BE2C (cell line): ENCODE results near the gene EPN3. TPM values are rescaled to one million over a fixed set of nuclear protein-coding genes. Genes with fewer than 3 reads are reported as not detected.

Experiments
- DNase-seq: peaks from one replicate; pipeline ENCODE4 v3.0.0-alpha.2; 2020
- H3K27me3 ChIP-seq: fragments of 250-450 bp; sonication (Bioruptor Pico); 2 replicates; pipeline ENCODE4 v1.5.1; 2020; ENCODE audit warnings: mild to moderate bottlenecking
- H3K36me3 ChIP-seq: fragments of 250-450 bp; sonication (Bioruptor Pico); 2 replicates; pipeline ENCODE4 v1.5.1; 2020; ENCODE audit warnings: mild to moderate bottlenecking
- H3K4me1 ChIP-seq: fragments of 250-450 bp; sonication (Bioruptor Pico); 2 replicates; pipeline ENCODE4 v1.5.1; 2020
- H3K4me3 ChIP-seq: 2 replicates; pipeline ENCODE4 v1.5.1; 2011; ENCODE audit warnings: low read depth, low read length
- H3K9me3 ChIP-seq: fragments of 250-450 bp; sonication (Bioruptor Pico); 2 replicates; pipeline ENCODE4 v1.5.1; 2020
- polyA plus RNA-seq: library from polyadenylated mRNA; unstranded; fragments of >200 nt; gene quantifications from one replicate; pipeline ENCODE4 v1.2.1, GENCODE V29; 2012; ENCODE audit warnings: low read depth, missing spikeins; ENCODE audit not compliant: insufficient read length, insufficient read depth
- TF ChIP-seq, protein P1 (sequence below): IDR thresholded peaks from 2 replicates; pipeline ENCODE4 v1.5.1; 2012; ENCODE audit warnings: mild to moderate bottlenecking, low read depth, low read length

The EPN3 gene
- 0.52 TPM for polyA plus RNA-seq

DNA sequence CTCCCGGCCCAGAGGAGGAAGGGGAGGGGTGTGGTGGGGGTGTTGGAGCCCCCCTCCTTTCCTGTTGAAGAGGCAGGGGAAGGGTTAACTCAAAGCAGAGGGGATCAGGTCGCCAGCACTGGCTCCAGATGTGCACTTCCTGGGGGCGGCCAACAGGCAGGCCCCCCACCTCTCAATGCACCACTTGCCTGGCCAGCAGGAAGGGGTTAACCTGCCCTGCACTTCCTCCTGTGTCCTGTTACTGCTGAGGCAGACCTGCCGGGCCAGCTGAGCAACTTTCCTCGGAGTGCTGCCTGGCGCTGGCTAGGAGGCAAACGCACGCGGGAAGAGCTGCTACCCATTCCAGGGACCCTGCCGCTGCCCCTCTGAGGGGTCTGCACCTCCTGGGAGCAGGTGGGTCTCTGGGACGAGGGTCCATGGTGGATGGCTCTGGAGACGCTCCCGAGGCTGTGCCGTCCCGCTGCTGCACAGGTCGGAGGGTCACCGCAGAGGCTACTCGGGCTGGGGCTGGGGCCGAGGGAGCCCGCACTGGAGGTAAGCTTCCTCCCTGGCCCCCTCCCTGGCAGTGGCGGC is at the start of gene EPN3:
TSS of gene EPN3 (plus strand) at position 284 of the 573 bp plus-strand sequence. CDS start 3,822 bp downstream, outside the sequence.
- Histone ChIP-seq H3K36me3 (no peaks in the 10 kb centered on the region), H3K4me3 (peak within 1 kb of the TSS; percentile 28), H3K4me1 (peaks cover 21% of the 10 kb centered on the region), H3K9me3 (no peaks in the 10 kb centered on the region), H3K27me3 (peaks cover 6% of the 10 kb centered on the region)
- TF ChIP-seq, protein P1, sequence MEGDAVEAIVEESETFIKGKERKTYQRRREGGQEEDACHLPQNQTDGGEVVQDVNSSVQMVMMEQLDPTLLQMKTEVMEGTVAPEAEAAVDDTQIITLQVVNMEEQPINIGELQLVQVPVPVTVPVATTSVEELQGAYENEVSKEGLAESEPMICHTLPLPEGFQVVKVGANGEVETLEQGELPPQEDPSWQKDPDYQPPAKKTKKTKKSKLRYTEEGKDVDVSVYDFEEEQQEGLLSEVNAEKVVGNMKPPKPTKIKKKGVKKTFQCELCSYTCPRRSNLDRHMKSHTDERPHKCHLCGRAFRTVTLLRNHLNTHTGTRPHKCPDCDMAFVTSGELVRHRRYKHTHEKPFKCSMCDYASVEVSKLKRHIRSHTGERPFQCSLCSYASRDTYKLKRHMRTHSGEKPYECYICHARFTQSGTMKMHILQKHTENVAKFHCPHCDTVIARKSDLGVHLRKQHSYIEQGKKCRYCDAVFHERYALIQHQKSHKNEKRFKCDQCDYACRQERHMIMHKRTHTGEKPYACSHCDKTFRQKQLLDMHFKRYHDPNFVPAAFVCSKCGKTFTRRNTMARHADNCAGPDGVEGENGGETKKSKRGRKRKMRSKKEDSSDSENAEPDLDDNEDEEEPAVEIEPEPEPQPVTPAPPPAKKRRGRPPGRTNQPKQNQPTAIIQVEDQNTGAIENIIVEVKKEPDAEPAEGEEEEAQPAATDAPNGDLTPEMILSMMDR: no peak
- DNase-seq: no peak

GRCh38 chr17:50483266-50483665 is 49.3 kb upstream of the EPN3 start:
- H3K4me3 ChIP-seq: no peak overlapping the region
- TF ChIP-seq, protein P1: no peak
- no peaks in the 10 kb centered on the region for H3K4me1 ChIP-seq
- peaks cover 22% of the 10 kb centered on the region for H3K36me3 ChIP-seq
- DNase-seq: no peak
- H3K27me3 ChIP-seq: no peaks in the 10 kb centered on the region
- H3K9me3 ChIP-seq: no peaks in the 10 kb centered on the region

- Histone ChIP-seq H3K4me1 (no peaks in the 10 kb centered on the region), H3K36me3 (peaks cover 22% of the 10 kb centered on the region), H3K4me3 (no peak overlapping the region), H3K27me3 (no peaks in the 10 kb centered on the region), H3K9me3 (no peaks in the 10 kb centered on the region)
- TF ChIP-seq, protein P1: no peak
- DNase-seq: no peak
Measured at GRCh38 chr17:50484386-50485155, 48.0 kb upstream of the EPN3 start.

- Histone ChIP-seq H3K4me3 (no peak overlapping the region), H3K4me1 (no peaks in the 10 kb centered on the region), H3K27me3 (no peaks in the 10 kb centered on the region), H3K9me3 (no peaks in the 10 kb centered on the region), H3K36me3 (peaks cover 17% of the 10 kb centered on the region)
- TF ChIP-seq, protein P1: no peak
- DNase-seq: no peak
Measured at GRCh38 chr17:50487213-50488096, 45.1 kb upstream of the EPN3 start.

- H3K4me1 ChIP-seq: no peaks in the 10 kb centered on the region
- no peaks in the 10 kb centered on the region for H3K27me3 ChIP-seq
- no peaks in the 10 kb centered on the region for H3K9me3 ChIP-seq
- peaks cover 12% of the 10 kb centered on the region for H3K36me3 ChIP-seq
- H3K4me3 ChIP-seq: no peak overlapping the region
- TF ChIP-seq, protein P1: no peak
- DNase-seq: no peak
Measured at GRCh38 chr17:50488880-50489279, 43.7 kb upstream of the EPN3 start.
